GM18526 (cell line): Measurements from ENCODE around the gene KLF6.

Source experiments
- POLR2A ChIP-seq: IDR thresholded peaks from 3 replicates; pipeline ENCODE4 v1.6.1; 2011; ENCODE audit not compliant: insufficient read length; ENCODE audit errors: extremely low read depth

Gene KLF6

GRCh38 chr10:3747984-3748383 is 37.0 kb downstream of the KLF6 start:
- TF ChIP-seq POLR2A = no peak

- no peak for TF ChIP-seq POLR2A
These were observed 37.6 kb downstream of the KLF6 start for GRCh38 chr10:3747248-3747960.

- TF ChIP-seq POLR2A = no peak
These were observed 38.4 kb downstream of the KLF6 start for GRCh38 chr10:3746634-3747033.

- no peak for TF ChIP-seq POLR2A
These were observed 39.5 kb downstream of the KLF6 start for GRCh38 chr10:3745521-3745920.

- no peak for TF ChIP-seq POLR2A
These were observed 43.1 kb downstream of the KLF6 start for GRCh38 chr10:3741688-3742461.

- no peak for TF ChIP-seq POLR2A
These were observed 44.7 kb downstream of the KLF6 start for GRCh38 chr10:3740157-3740871.

- no peak for TF ChIP-seq POLR2A
These were observed 46.1 kb downstream of the KLF6 start for GRCh38 chr10:3738855-3739350.

- TF ChIP-seq POLR2A = no peak
These were observed 47.1 kb downstream of the KLF6 start for GRCh38 chr10:3737864-3738263.

- TF ChIP-seq POLR2A = no peak
These were observed 49.8 kb downstream of the KLF6 start for GRCh38 chr10:3735175-3735574.

- no peak for TF ChIP-seq POLR2A
These were observed 50.9 kb downstream of the KLF6 start for GRCh38 chr10:3734111-3734510.

- no peak for TF ChIP-seq POLR2A
These were observed 55.5 kb downstream of the KLF6 start for GRCh38 chr10:3729397-3729976.

GRCh38 chr10:3728563-3728962 is 56.4 kb downstream of the KLF6 start:
- no peak for TF ChIP-seq POLR2A

GRCh38 chr10:3727268-3727667 is 57.7 kb downstream of the KLF6 start:
- no peak for TF ChIP-seq POLR2A
